ENCODE measurements around the gene LMAN1L.

LMAN1L gene

DNA sequence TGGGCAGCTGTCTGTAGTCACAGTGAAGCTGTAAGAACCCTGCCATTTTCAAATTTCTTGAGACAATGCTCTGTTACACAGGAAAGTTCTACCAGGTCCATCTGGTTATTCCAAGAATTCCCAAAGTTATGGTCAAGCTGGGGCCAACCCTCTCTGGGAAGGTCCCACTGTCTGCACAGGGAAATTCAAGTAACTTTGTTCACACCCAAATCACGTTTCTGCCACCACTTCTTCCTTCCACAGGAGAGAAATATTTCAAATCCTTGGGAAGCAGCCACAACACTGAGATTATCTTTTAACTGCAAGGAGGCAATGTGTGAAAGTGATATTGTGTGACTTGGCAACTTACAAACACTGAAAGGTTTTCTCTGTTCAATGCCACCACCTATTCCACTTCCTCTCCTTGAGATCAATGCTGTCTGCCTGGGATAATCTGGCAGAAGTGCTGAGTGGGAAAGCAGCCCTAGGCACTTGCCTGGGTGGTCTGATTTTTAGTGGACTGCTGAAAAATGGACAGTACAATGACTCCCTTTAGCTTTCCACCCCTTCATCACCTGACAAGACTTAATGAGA is 54.9 kb downstream of the LMAN1L start:
- Histone ChIP-seq H3K56ac (ENCODE audit: low read length) (no peak overlapping the region), H3K79me1 (ENCODE audit: low read length) (peaks cover 11% of the 10 kb centered on the region), H3K23ac (ENCODE audit: low read length) (no peak overlapping the region), H3K79me2 (ENCODE audit: control insufficient read depth, insufficient read depth, low read length) (peaks cover 24% of the 10 kb centered on the region), H3K4me3 (ENCODE audit: low read length) (no peak overlapping the region), H3K27me3 (ENCODE audit: insufficient read depth, low read length, poor library complexity) (no peaks in the 10 kb centered on the region), H3K9ac (ENCODE audit: low read length) (no peak overlapping the region), H4K5ac (ENCODE audit: low read length) (no peak overlapping the region), H3K4ac (ENCODE audit: low read depth, low read length) (no peak overlapping the region), H2BK120ac (ENCODE audit: low read depth, low read length) (no peak overlapping the region), H3K4me2 (ENCODE audit: low read length) (no peak overlapping the region), H2BK5ac (ENCODE audit: low read length) (no peak overlapping the region), H3K36me3 (ENCODE audit: control insufficient read depth, insufficient read depth, low read length) (no peaks in the 10 kb centered on the region), H2AK5ac (ENCODE audit: low read length) (no peak overlapping the region), H4K8ac (ENCODE audit: low read depth, low read length) (no peak overlapping the region), H3K18ac (ENCODE audit: low read length) (no peak overlapping the region), H2BK15ac (replicated peaks; ENCODE audit: low read depth) (no peak overlapping the region), H3K4me1 (ENCODE audit: control insufficient read depth, low read depth, low read length) (peaks cover 2% of the 10 kb centered on the region), H3K27ac (ENCODE audit: low read depth, low read length) (no peak overlapping the region)
- DNase-seq, result no peak
- WGBS (ENCODE audit: extremely low coverage, insufficient coverage, low lambda C conversion rate), result no CpG with 5 or more reads among the region's 1 CpG

DNA sequence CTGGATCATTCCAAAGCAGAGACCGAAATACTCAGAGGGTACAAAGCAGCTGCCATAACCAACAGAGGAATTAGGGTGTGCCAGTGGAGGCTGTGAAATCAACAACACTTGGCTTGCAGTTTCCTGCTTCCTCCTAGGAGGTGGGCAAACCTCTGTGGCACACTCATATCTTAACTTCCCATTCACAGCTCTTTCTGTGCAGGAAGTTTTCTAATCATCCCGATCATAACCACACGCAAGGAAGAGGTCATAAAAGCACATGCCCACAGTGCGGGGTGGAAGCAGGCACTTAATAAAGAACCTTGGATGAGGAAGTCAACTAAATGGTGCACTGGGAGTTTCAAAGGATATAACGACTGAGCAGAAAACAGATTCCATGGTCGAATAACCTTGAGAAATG is 55.4 kb downstream of the LMAN1L start:
- Histone ChIP-seq H3K27ac (ENCODE audit: low read depth, low read length) (no peak overlapping the region), H2AK5ac (ENCODE audit: low read length) (no peak overlapping the region), H3K4me1 (ENCODE audit: control insufficient read depth, low read depth, low read length) (peaks cover 2% of the 10 kb centered on the region), H3K27me3 (ENCODE audit: insufficient read depth, low read length, poor library complexity) (no peaks in the 10 kb centered on the region), H3K23ac (ENCODE audit: low read length) (no peak overlapping the region), H3K9ac (ENCODE audit: low read length) (no peak overlapping the region), H2BK120ac (ENCODE audit: low read depth, low read length) (no peak overlapping the region), H2BK15ac (replicated peaks; ENCODE audit: low read depth) (no peak overlapping the region), H3K36me3 (ENCODE audit: control insufficient read depth, insufficient read depth, low read length) (no peaks in the 10 kb centered on the region), H2BK5ac (ENCODE audit: low read length) (no peak overlapping the region), H3K4me3 (ENCODE audit: low read length) (no peak overlapping the region), H3K4me2 (ENCODE audit: low read length) (no peak overlapping the region), H3K79me1 (ENCODE audit: low read length) (peaks cover 11% of the 10 kb centered on the region), H3K56ac (ENCODE audit: low read length) (no peak overlapping the region), H4K8ac (ENCODE audit: low read depth, low read length) (no peak overlapping the region), H3K4ac (ENCODE audit: low read depth, low read length) (no peak overlapping the region), H3K79me2 (ENCODE audit: control insufficient read depth, insufficient read depth, low read length) (peaks cover 25% of the 10 kb centered on the region), H3K18ac (ENCODE audit: low read length) (no peak overlapping the region), H4K5ac (ENCODE audit: low read length) (no peak overlapping the region)
- no CpG with 5 or more reads among the region's 6 CpGs for WGBS (ENCODE audit: extremely low coverage, insufficient coverage, low lambda C conversion rate)
- DNase-seq, result no peak

DNA sequence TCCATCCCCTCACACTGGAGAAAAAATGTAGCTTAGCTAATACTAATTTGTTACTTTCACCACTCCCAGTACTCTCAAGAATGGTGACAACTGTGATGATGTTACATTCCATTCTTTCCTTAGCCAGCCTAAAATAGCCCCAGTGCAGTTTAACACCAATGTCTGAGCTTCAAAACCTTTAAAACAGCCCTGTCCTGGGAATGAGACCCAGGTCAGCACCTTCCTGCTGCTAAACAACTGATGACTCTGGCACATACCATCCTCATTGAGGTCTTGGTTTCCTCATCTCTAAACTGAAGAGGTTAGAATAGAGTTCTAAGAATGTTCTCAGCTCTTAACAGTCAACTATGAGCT is 56.7 kb downstream of the LMAN1L start:
- no peaks in the 10 kb centered on the region for H3K36me3 ChIP-seq (ENCODE audit: control insufficient read depth, insufficient read depth, low read length)
- H3K4me3 ChIP-seq (ENCODE audit: low read length), result no peak overlapping the region
- no peak overlapping the region for H4K8ac ChIP-seq (ENCODE audit: low read depth, low read length)
- H2BK15ac ChIP-seq (replicated peaks; ENCODE audit: low read depth), result no peak overlapping the region
- peaks cover 11% of the 10 kb centered on the region for H3K79me1 ChIP-seq (ENCODE audit: low read length)
- DNase-seq, result peak; percentile 23
- no peak overlapping the region for H3K18ac ChIP-seq (ENCODE audit: low read length)
- H3K4ac ChIP-seq (ENCODE audit: low read depth, low read length), result no peak overlapping the region
- no peak overlapping the region for H3K23ac ChIP-seq (ENCODE audit: low read length)
- no peaks in the 10 kb centered on the region for H3K27me3 ChIP-seq (ENCODE audit: insufficient read depth, low read length, poor library complexity)
- H3K27ac ChIP-seq (ENCODE audit: low read depth, low read length), result no peak overlapping the region
- no peak overlapping the region for H3K4me2 ChIP-seq (ENCODE audit: low read length)
- no peak overlapping the region for H3K9ac ChIP-seq (ENCODE audit: low read length)
- no peak overlapping the region for H2AK5ac ChIP-seq (ENCODE audit: low read length)
- H4K5ac ChIP-seq (ENCODE audit: low read length), result no peak overlapping the region
- H3K79me2 ChIP-seq (ENCODE audit: control insufficient read depth, insufficient read depth, low read length), result peaks cover 25% of the 10 kb centered on the region
- no peak overlapping the region for H3K56ac ChIP-seq (ENCODE audit: low read length)
- H3K4me1 ChIP-seq (ENCODE audit: control insufficient read depth, low read depth, low read length), result peaks cover 2% of the 10 kb centered on the region
- no peak overlapping the region for H2BK120ac ChIP-seq (ENCODE audit: low read depth, low read length)
- H2BK5ac ChIP-seq (ENCODE audit: low read length), result no peak overlapping the region

DNA sequence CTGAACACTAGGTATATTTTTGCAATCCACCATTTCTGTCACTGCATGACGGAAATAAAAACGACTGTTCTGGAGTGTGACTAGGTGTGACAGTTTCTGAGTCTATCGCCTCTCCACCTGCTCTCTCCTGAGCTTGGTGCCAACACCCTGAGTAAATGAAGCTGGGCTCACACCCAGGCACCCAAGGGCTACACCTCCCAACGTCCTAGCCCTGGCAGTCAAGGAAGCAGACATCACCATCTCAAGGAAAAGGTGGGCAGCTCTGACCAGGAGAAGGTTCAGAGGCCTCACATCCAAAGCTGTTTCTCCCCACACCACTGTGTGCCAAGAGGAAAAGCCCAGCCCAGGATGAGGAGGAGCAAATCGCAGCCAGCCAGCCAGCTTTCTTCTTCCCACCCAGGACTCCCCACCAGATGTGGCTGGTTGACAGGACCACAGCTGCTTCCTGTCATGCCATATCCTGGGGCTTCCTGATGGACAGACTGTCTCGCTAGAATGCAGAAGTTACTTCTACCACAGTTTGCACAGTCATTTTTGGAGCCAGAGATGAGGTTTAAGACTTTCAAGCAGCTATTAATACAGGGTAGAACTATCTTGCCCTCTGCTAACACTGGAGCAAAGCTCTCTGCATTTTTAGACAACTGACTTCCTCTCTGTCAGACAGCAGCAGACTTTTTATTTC is 57.2 kb downstream of the LMAN1L start:
- peaks cover 2% of the 10 kb centered on the region for H3K4me1 ChIP-seq (ENCODE audit: control insufficient read depth, low read depth, low read length)
- no peak overlapping the region for H3K23ac ChIP-seq (ENCODE audit: low read length)
- no peak overlapping the region for H4K5ac ChIP-seq (ENCODE audit: low read length)
- no CpG with 5 or more reads among the region's 6 CpGs for WGBS (ENCODE audit: extremely low coverage, insufficient coverage, low lambda C conversion rate)
- H3K18ac ChIP-seq (ENCODE audit: low read length), result no peak overlapping the region
- no peak for DNase-seq
- no peaks in the 10 kb centered on the region for H3K36me3 ChIP-seq (ENCODE audit: control insufficient read depth, insufficient read depth, low read length)
- H3K4ac ChIP-seq (ENCODE audit: low read depth, low read length), result no peak overlapping the region
- H3K79me2 ChIP-seq (ENCODE audit: control insufficient read depth, insufficient read depth, low read length), result peaks cover 25% of the 10 kb centered on the region
- no peak overlapping the region for H4K8ac ChIP-seq (ENCODE audit: low read depth, low read length)
- H3K27me3 ChIP-seq (ENCODE audit: insufficient read depth, low read length, poor library complexity), result no peaks in the 10 kb centered on the region
- no peak overlapping the region for H3K4me2 ChIP-seq (ENCODE audit: low read length)
- H3K79me1 ChIP-seq (ENCODE audit: low read length), result peaks cover 8% of the 10 kb centered on the region
- H2BK120ac ChIP-seq (ENCODE audit: low read depth, low read length), result no peak overlapping the region
- H3K9ac ChIP-seq (ENCODE audit: low read length), result no peak overlapping the region
- H3K56ac ChIP-seq (ENCODE audit: low read length), result no peak overlapping the region
- H3K27ac ChIP-seq (ENCODE audit: low read depth, low read length), result no peak overlapping the region
- H2AK5ac ChIP-seq (ENCODE audit: low read length), result no peak overlapping the region
- H3K4me3 ChIP-seq (ENCODE audit: low read length), result no peak overlapping the region
- no peak overlapping the region for H2BK15ac ChIP-seq (replicated peaks; ENCODE audit: low read depth)
- no peak overlapping the region for H2BK5ac ChIP-seq (ENCODE audit: low read length)

DNA sequence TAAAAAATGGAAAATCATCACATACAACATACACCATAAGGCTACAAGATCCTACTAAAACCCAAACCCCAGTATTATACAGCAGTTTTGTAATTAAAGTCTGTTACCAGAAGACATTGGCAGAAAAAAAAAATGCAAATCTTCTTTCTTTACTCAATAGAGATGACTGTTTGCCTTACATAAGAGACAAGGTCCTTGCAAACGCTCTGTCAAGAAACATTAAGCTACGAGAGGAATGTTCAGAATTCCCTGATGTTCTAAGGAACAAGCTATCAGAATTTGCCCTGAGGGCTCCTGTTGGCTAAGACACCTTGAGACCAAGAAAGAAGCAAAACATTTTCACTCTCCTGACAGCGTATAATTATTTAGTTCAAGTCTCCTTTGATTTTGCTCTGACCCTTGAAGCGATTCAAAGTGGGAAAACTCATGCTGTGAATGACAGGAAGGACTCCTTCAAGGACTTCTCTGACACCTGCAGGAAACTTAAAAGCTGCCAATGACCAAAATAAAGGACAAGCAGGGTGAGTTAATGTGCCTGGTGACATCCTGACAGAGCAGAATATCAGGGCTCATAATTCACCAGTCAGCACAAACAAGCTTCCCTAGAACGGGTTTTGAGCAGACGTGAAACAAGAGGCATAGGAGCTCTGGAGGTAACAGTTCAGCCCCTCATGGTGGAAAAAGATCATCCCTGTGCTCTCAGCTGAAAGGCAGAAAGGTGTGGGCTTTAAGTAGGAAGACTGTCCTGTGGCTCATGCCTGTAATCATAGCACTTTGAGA is 58.0 kb downstream of the LMAN1L start:
- H2AK5ac ChIP-seq (ENCODE audit: low read length), result no peak overlapping the region
- H3K4me2 ChIP-seq (ENCODE audit: low read length), result no peak overlapping the region
- H3K4me1 ChIP-seq (ENCODE audit: control insufficient read depth, low read depth, low read length), result peaks cover 2% of the 10 kb centered on the region
- no peak overlapping the region for H3K18ac ChIP-seq (ENCODE audit: low read length)
- H2BK5ac ChIP-seq (ENCODE audit: low read length), result no peak overlapping the region
- peak; percentile 86 for DNase-seq
- no peak overlapping the region for H3K56ac ChIP-seq (ENCODE audit: low read length)
- no peak overlapping the region for H4K5ac ChIP-seq (ENCODE audit: low read length)
- H3K4ac ChIP-seq (ENCODE audit: low read depth, low read length), result no peak overlapping the region
- peaks cover 25% of the 10 kb centered on the region for H3K79me2 ChIP-seq (ENCODE audit: control insufficient read depth, insufficient read depth, low read length)
- H3K27ac ChIP-seq (ENCODE audit: low read depth, low read length), result no peak overlapping the region
- WGBS (ENCODE audit: extremely low coverage, insufficient coverage, low lambda C conversion rate), result no CpG with 5 or more reads among the region's 6 CpGs
- no peaks in the 10 kb centered on the region for H3K27me3 ChIP-seq (ENCODE audit: insufficient read depth, low read length, poor library complexity)
- no peak overlapping the region for H3K4me3 ChIP-seq (ENCODE audit: low read length)
- H3K9ac ChIP-seq (ENCODE audit: low read length), result no peak overlapping the region
- no peaks in the 10 kb centered on the region for H3K36me3 ChIP-seq (ENCODE audit: control insufficient read depth, insufficient read depth, low read length)
- peaks cover 8% of the 10 kb centered on the region for H3K79me1 ChIP-seq (ENCODE audit: low read length)
- no peak overlapping the region for H2BK120ac ChIP-seq (ENCODE audit: low read depth, low read length)
- H2BK15ac ChIP-seq (replicated peaks; ENCODE audit: low read depth), result no peak overlapping the region
- no peak overlapping the region for H4K8ac ChIP-seq (ENCODE audit: low read depth, low read length)
- H3K23ac ChIP-seq (ENCODE audit: low read length), result no peak overlapping the region
